ENCODE measurements around the gene ABHD17A.
"Not testable (repeated sequence)": the region's sequence is repeated elsewhere in the genome, so short reads cannot be mapped to it uniquely, and the experiment has no call there.

The ABHD17A gene

GRCh38 chr19:1880611-1881392 lies 4.5 kb downstream of the ABHD17A start:
- peaks cover 55% of the 10 kb centered on the region for H3K79me2 ChIP-seq (ENCODE audit: low read length)
- H3K4me1 ChIP-seq (ENCODE audit: low read length), result peaks cover 15% of the 10 kb centered on the region
- no peak overlapping the region for H3K4me2 ChIP-seq (ENCODE audit: low read depth, low read length)
- H2AFZ ChIP-seq (ENCODE audit: low read length), result no peak overlapping the region
- no peaks in the 10 kb centered on the region for H3K27me3 ChIP-seq (replicated peaks; ENCODE audit: insufficient read depth, low read length)
- H3K9me3 ChIP-seq (replicated peaks; ENCODE audit: insufficient read depth, low read length), result no peaks in the 10 kb centered on the region
- no peak overlapping the region for H3K4me3 ChIP-seq (ENCODE audit: low read length)
- H3K9me2 ChIP-seq (replicated peaks; ENCODE audit: insufficient read depth, low read length), result no peaks in the 10 kb centered on the region
- H3K36me3 ChIP-seq (replicated peaks; ENCODE audit: insufficient read depth, low read length), result no peaks in the 10 kb centered on the region
- TF ChIP-seq EZH2phosphoT487 (IDR thresholded peaks at IDR 0.05; ENCODE audit: low read length) (no peak), CTCF (IDR thresholded peaks at IDR 0.05; ENCODE audit: low read length) (no peak), EZH2 (optimal IDR thresholded peaks at IDR 0.05; ENCODE audit: low read depth, low read length) (no peak)
- no peak overlapping the region for H3K27ac ChIP-seq (ENCODE audit: low read length)
- 0 out of 2 replicates have a peak, but pooled peaks cover 6% of the 10 kb centered on the region for H4K20me1 ChIP-seq (ENCODE audit: insufficient read depth, low read length)
- no peak overlapping the region for H3K9ac ChIP-seq (ENCODE audit: low read length)
- 0 out of 2 replicates have a peak, but pooled peaks cover under 1% of the 10 kb centered on the region for H3F3A ChIP-seq (ENCODE audit: insufficient read depth, low read length)
- no peak for DNase-seq

GRCh38 chr19:1879982-1880381 lies 5.3 kb downstream of the ABHD17A start:
- Histone ChIP-seq H3K79me2 (ENCODE audit: low read length) (peaks cover 62% of the 10 kb centered on the region), H3K4me1 (ENCODE audit: low read length) (peaks cover 15% of the 10 kb centered on the region)
- not testable (repeated sequence) for H3F3A ChIP-seq (ENCODE audit: insufficient read depth, low read length); H2AFZ ChIP-seq (ENCODE audit: low read length); H3K4me3 ChIP-seq (ENCODE audit: low read length); H3K36me3 ChIP-seq (replicated peaks; ENCODE audit: insufficient read depth, low read length); H3K9me3 ChIP-seq (replicated peaks; ENCODE audit: insufficient read depth, low read length); H3K9ac ChIP-seq (ENCODE audit: low read length); H3K27me3 ChIP-seq (replicated peaks; ENCODE audit: insufficient read depth, low read length); H3K9me2 ChIP-seq (replicated peaks; ENCODE audit: insufficient read depth, low read length); H4K20me1 ChIP-seq (ENCODE audit: insufficient read depth, low read length); H3K27ac ChIP-seq (ENCODE audit: low read length); H3K4me2 ChIP-seq (ENCODE audit: low read depth, low read length); DNase-seq

GRCh38 chr19:1878583-1878982 lies 6.7 kb downstream of the ABHD17A start:
- H3K27me3 ChIP-seq (replicated peaks; ENCODE audit: insufficient read depth, low read length); H3K9ac ChIP-seq (ENCODE audit: low read length); H3K36me3 ChIP-seq (replicated peaks; ENCODE audit: insufficient read depth, low read length); H3K4me3 ChIP-seq (ENCODE audit: low read length); H3K27ac ChIP-seq (ENCODE audit: low read length); H4K20me1 ChIP-seq (ENCODE audit: insufficient read depth, low read length); H2AFZ ChIP-seq (ENCODE audit: low read length); H3K9me3 ChIP-seq (replicated peaks; ENCODE audit: insufficient read depth, low read length); H3K9me2 ChIP-seq (replicated peaks; ENCODE audit: insufficient read depth, low read length); H3K4me2 ChIP-seq (ENCODE audit: low read depth, low read length); DNase-seq: not testable (repeated sequence)
- Histone ChIP-seq H3K79me2 (ENCODE audit: low read length) (peaks cover 62% of the 10 kb centered on the region), H3F3A (ENCODE audit: insufficient read depth, low read length) (0 out of 2 replicates have a peak, but pooled peaks cover 12% of the 10 kb centered on the region), H3K4me1 (ENCODE audit: low read length) (peaks cover 13% of the 10 kb centered on the region)

DNA sequence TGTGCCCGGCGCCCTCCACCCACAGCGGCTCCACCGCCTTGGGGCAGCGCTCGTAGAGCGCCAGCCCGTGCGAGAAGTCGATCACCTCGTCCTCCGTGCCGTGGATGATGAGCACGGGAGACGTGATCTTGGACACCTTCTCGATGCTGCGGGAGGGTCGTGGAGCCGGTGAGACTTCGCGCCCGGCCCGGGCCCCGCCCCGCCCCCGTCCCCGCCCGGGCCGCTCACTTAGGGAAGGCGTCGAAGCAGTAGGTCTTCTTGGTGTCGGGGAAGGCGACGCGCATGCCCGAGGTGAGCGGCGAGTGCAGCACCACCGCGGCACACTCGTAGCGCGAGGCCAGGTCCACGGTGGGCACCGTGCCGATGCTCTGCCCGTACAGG lies 8.0 kb downstream of the ABHD17A start:
- H3K4me1 ChIP-seq (ENCODE audit: low read length), result peaks cover 11% of the 10 kb centered on the region
- peaks cover 12% of the 10 kb centered on the region; the same call in 1 of the 2 replicates for H4K20me1 ChIP-seq (ENCODE audit: insufficient read depth, low read length)
- not testable (repeated sequence) for H3K9me2 ChIP-seq (replicated peaks; ENCODE audit: insufficient read depth, low read length); DNase-seq; H2AFZ ChIP-seq (ENCODE audit: low read length); H3K36me3 ChIP-seq (replicated peaks; ENCODE audit: insufficient read depth, low read length); H3K27ac ChIP-seq (ENCODE audit: low read length); H3K27me3 ChIP-seq (replicated peaks; ENCODE audit: insufficient read depth, low read length); H3K9ac ChIP-seq (ENCODE audit: low read length); H3K4me2 ChIP-seq (ENCODE audit: low read depth, low read length); H3K9me3 ChIP-seq (replicated peaks; ENCODE audit: insufficient read depth, low read length); H3K4me3 ChIP-seq (ENCODE audit: low read length)
- H3F3A ChIP-seq (ENCODE audit: insufficient read depth, low read length), result 0 out of 2 replicates have a peak, but pooled peaks cover 12% of the 10 kb centered on the region
- peaks cover 62% of the 10 kb centered on the region for H3K79me2 ChIP-seq (ENCODE audit: low read length)

- Histone ChIP-seq H3K9ac (ENCODE audit: low read length) (peak overlapping the region; percentile 92), H3K79me2 (ENCODE audit: low read length) (peaks cover 62% of the 10 kb centered on the region), H3K4me2 (ENCODE audit: low read depth, low read length) (peak overlapping the region; percentile 99), H3K27ac (ENCODE audit: low read length) (peak overlapping the region; percentile 71; the same call in 1 of the 2 replicates), H3K4me1 (ENCODE audit: low read length) (peaks cover 11% of the 10 kb centered on the region), H2AFZ (ENCODE audit: low read length) (peak overlapping the region; percentile 91), H4K20me1 (ENCODE audit: insufficient read depth, low read length) (peaks cover 12% of the 10 kb centered on the region; the same call in 1 of the 2 replicates), H3F3A (ENCODE audit: insufficient read depth, low read length) (0 out of 2 replicates have a peak, but pooled peaks cover 12% of the 10 kb centered on the region), H3K4me3 (ENCODE audit: low read length) (peak overlapping the region; percentile 87)
- not testable (repeated sequence) for H3K9me3 ChIP-seq (replicated peaks; ENCODE audit: insufficient read depth, low read length); H3K36me3 ChIP-seq (replicated peaks; ENCODE audit: insufficient read depth, low read length); H3K9me2 ChIP-seq (replicated peaks; ENCODE audit: insufficient read depth, low read length); DNase-seq; H3K27me3 ChIP-seq (replicated peaks; ENCODE audit: insufficient read depth, low read length)
Observed at GRCh38 chr19:1876496-1877279, 8.6 kb downstream of the ABHD17A start.
